PC-3 (cell line): ENCODE data around the gene CDK16. TPM values are rescaled to one million over a fixed set of nuclear protein-coding genes. Genes with fewer than 3 reads are reported as not detected.

Experiments used
- ATAC-seq: fragments of 200-7000 bp; cut with Tn5 transposase; 2 replicates; pipeline ENCODE4 v1.9.1; 2020; ENCODE audit warnings: mild to moderate bottlenecking, moderate library complexity
- BruUV-seq: library from RNA; stranded (reverse); fragments of 400-500 nt; replicated peaks from 2 replicates; lab custom pipeline; 2021; lab: Mats Ljungman, UMichigan
- CTCF ChIA-PET: fragments of 300-600 bp; sonication (Branson Sonifier 250); formaldehyde crosslinking; loops from one replicate; lab custom pipeline; 2022; ENCODE audit warnings: antibody characterized with exemption; lab: Charles Lee
- POLR2A ChIA-PET: fragments of 300-600 bp; sonication (Branson Sonifier 250); formaldehyde crosslinking; loops from one replicate; lab custom pipeline; 2022; ENCODE audit warnings: antibody characterized with exemption; ENCODE audit not compliant: unreplicated experiment; lab: Charles Lee
- DNase-seq: peaks from one replicate; pipeline ENCODE4 v3.0.0-alpha.2; 2015
- H2AFZ ChIP-seq: fragments of 300-600 bp; sonication (generic); 2 replicates; pipeline ENCODE4 v1.6.0; 2016; ENCODE audit warnings: antibody characterized with exemption, low read length
- H3F3A ChIP-seq: fragments of 300-600 bp; sonication (generic); one replicate; pipeline ENCODE4 v1.6.0; 2017; ENCODE audit warnings: antibody characterized with exemption, low read length, control low read depth, mild to moderate bottlenecking; ENCODE audit not compliant: unreplicated experiment
- H3K27ac ChIP-seq: fragments of 300-600 bp; sonication (generic); 2 replicates; pipeline ENCODE4 v1.5.1; 2016; ENCODE audit warnings: mild to moderate bottlenecking, low read length
- H3K27me3 ChIP-seq: fragments of 300-600 bp; sonication (generic); 2 replicates; pipeline ENCODE4 v1.6.1; 2016; ENCODE audit warnings: low read length, mixed read lengths
- H3K36me3 ChIP-seq: fragments of 300-600 bp; sonication (generic); 2 replicates; pipeline ENCODE4 v1.6.1; 2016; ENCODE audit warnings: low read depth, mixed run types, low read length, mixed read lengths
- H3K4me1 ChIP-seq: fragments of 300-600 bp; sonication (generic); 2 replicates; pipeline ENCODE4 v1.5.1; 2016; ENCODE audit warnings: low read length; ENCODE audit not compliant: insufficient read depth
- H3K4me2 ChIP-seq: fragments of 300-600 bp; sonication (generic); 2 replicates; pipeline ENCODE4 v1.6.0; 2016; ENCODE audit warnings: low read length
- H3K4me3 ChIP-seq: fragments of 300-600 bp; sonication (generic); 2 replicates; pipeline ENCODE4 v1.5.1; 2016; ENCODE audit warnings: mild to moderate bottlenecking, low read length, mixed read lengths
- H3K79me2 ChIP-seq: fragments of 300-600 bp; sonication (generic); 2 replicates; pipeline ENCODE4 v1.6.1; 2017; ENCODE audit warnings: low read length, mixed read lengths
- H3K9ac ChIP-seq: fragments of 300-600 bp; sonication (generic); 2 replicates; pipeline ENCODE4 v1.6.0; 2016; ENCODE audit warnings: mild to moderate bottlenecking, low read length
- H3K9me2 ChIP-seq: fragments of 300-600 bp; sonication (generic); replicated peaks from 2 replicates; pipeline ENCODE4 v1.6.1; 2016; ENCODE audit warnings: mixed run types, low read length, mixed read lengths
- H3K9me3 ChIP-seq: fragments of 300-600 bp; sonication (generic); 2 replicates; pipeline ENCODE4 v1.6.1; 2016; ENCODE audit warnings: low read length, mixed read lengths
- H4K20me1 ChIP-seq: fragments of 300-600 bp; sonication (generic); 2 replicates; pipeline ENCODE4 v1.6.1; 2016; ENCODE audit warnings: low read length, mixed read lengths
- EZH2 ChIP-seq: fragments of 300-600 bp; sonication (generic); IDR thresholded peaks from one replicate; pipeline ENCODE4 v1.6.1; 2017; ENCODE audit warnings: antibody characterized with exemption, mild to moderate bottlenecking, low read length; ENCODE audit not compliant: unreplicated experiment
- EZH2phosphoT487 ChIP-seq: fragments of 300-600 bp; sonication (generic); IDR thresholded peaks from 2 replicates; pipeline ENCODE4 v1.6.1; 2018; ENCODE audit warnings: mild to moderate bottlenecking, antibody characterized with exemption, low read length, borderline replicate concordance
- intact Hi-C: fragments of 100-400 bp; cut with micrococcal nuclease; formaldehyde crosslinking; loops from 2 replicates; pipeline ENCODE4 v1.9.0; 2023
- total RNA-seq: library from RNA; depleted of rRNA; stranded (reverse); fragments of >200 nt; gene quantifications from 2 replicates; pipeline ENCODE4 v1.2.3, GENCODE V29; 2014
- TF ChIP-seq, protein P1 (sequence below): fragments of 300-600 bp; sonication (generic); conservative IDR thresholded peaks from 2 replicates; pipeline ENCODE4 v1.5.1; 2017; ENCODE audit warnings: antibody characterized with exemption, low read depth, mild to moderate bottlenecking, low read length

Gene CDK16
- total RNA-seq, 1 experiment from 2014 or later = 155 TPM

DNA sequence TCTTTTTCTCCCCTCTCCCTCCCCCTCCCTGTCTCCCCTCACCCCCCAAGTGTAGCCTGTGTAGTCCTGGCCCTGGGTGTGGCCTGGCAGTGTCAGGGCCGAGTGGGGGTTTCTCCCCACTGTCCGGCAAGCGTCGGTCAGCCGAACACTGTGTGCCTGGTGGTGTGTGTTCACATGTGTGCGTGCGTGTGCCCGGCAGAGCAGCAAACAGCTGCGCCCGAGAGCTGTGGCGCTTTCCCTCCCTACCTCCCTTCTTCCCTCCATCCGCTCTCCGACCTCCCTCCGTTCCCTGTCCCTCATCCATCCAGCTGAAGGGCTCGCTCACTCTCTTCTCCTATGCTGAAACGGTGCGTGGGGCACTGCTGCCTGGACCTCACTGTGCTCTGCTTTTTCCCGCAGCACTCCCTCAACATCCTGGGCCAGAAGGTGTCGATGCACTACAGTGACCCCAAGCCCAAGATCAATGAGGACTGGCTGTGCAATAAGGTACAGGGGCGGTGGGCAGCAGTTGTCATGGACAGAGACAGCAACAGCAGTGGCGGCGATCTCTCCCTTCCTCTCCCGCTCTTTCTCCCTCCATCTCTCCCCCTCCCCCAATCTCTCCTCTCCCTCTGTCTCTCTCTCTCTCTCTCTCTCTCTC lies 42.3 kb upstream of the CDK16 start:
- Histone ChIP-seq H3K27me3 (no peaks in the 10 kb centered on the region), H3F3A (no peaks in the 10 kb centered on the region), H3K9me3 (no peaks in the 10 kb centered on the region), H2AFZ (no peak overlapping the region), H3K4me2 (no peak overlapping the region), H3K36me3 (peaks cover 15% of the 10 kb centered on the region; the same call in 1 of the 2 replicates), H3K4me1 (peaks cover 4% of the 10 kb centered on the region; the same call in 1 of the 2 replicates), H3K9ac (no peak overlapping the region), H3K27ac (no peak overlapping the region), H3K4me3 (no peak overlapping the region), H3K9me2 (no peaks in the 10 kb centered on the region), H3K79me2 (no peaks in the 10 kb centered on the region), H4K20me1 (no peaks in the 10 kb centered on the region)
- TF ChIP-seq EZH2 (no peak), EZH2phosphoT487 (no peak)
- TF ChIP-seq, protein P1, sequence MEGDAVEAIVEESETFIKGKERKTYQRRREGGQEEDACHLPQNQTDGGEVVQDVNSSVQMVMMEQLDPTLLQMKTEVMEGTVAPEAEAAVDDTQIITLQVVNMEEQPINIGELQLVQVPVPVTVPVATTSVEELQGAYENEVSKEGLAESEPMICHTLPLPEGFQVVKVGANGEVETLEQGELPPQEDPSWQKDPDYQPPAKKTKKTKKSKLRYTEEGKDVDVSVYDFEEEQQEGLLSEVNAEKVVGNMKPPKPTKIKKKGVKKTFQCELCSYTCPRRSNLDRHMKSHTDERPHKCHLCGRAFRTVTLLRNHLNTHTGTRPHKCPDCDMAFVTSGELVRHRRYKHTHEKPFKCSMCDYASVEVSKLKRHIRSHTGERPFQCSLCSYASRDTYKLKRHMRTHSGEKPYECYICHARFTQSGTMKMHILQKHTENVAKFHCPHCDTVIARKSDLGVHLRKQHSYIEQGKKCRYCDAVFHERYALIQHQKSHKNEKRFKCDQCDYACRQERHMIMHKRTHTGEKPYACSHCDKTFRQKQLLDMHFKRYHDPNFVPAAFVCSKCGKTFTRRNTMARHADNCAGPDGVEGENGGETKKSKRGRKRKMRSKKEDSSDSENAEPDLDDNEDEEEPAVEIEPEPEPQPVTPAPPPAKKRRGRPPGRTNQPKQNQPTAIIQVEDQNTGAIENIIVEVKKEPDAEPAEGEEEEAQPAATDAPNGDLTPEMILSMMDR = no peak
- intact Hi-C loops = no loop called here
- BruUV-seq = no TSS peak
- CTCF ChIA-PET = no interaction called here
- DNase-seq (no peak), ATAC-seq (no peak)
- POLR2A ChIA-PET = no interaction called here

- no peaks in the 10 kb centered on the region for H3K79me2 ChIP-seq
- intact Hi-C loops = no loop called here
- H3K27ac ChIP-seq = no peak overlapping the region
- no peak overlapping the region for H3K4me2 ChIP-seq
- no peaks in the 10 kb centered on the region for H3K9me3 ChIP-seq
- ChIA-PET POLR2A (no interaction called here), CTCF (no interaction called here)
- H3K9me2 ChIP-seq = no peaks in the 10 kb centered on the region
- ATAC-seq (no peak), DNase-seq (no peak)
- no peak overlapping the region for H2AFZ ChIP-seq
- H3K36me3 ChIP-seq = peaks cover 19% of the 10 kb centered on the region; the same call in 1 of the 2 replicates
- BruUV-seq = no TSS peak
- H3F3A ChIP-seq = no peaks in the 10 kb centered on the region
- no peak overlapping the region for H3K4me3 ChIP-seq
- no peak overlapping the region for H3K9ac ChIP-seq
- TF ChIP-seq EZH2 (no peak), EZH2phosphoT487 (no peak)
- TF ChIP-seq, protein P1 = no peak
- H3K4me1 ChIP-seq = peaks cover 4% of the 10 kb centered on the region; the same call in 1 of the 2 replicates
- H3K27me3 ChIP-seq = no peaks in the 10 kb centered on the region
- no peaks in the 10 kb centered on the region for H4K20me1 ChIP-seq
Measured at GRCh38 chrX:47177079-47177478, 41.4 kb upstream of the CDK16 start.

DNA sequence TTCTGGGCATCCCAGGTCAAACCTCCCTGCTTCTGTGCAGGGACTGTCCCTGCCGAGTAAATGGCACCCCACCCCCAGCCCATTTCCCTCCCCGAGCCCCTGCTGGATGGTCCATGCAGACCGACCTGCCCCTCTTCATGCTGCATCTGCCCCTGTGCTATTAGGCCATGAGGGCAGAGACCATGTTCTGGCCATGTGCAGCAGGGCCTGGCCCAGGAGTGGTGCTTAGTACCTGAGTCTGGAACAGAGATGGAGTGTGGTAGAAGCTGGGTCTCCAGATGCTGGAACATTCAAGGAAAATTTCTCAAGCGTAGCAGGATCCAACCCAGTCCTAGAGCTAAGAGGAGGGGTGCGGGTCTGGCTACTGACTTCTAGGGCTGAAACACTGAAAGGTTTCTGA lies 40.1 kb upstream of the CDK16 start:
- H3F3A ChIP-seq = no peaks in the 10 kb centered on the region
- H3K27ac ChIP-seq = no peak overlapping the region
- no TSS peak for BruUV-seq
- H3K9me3 ChIP-seq = no peaks in the 10 kb centered on the region
- no peaks in the 10 kb centered on the region for H4K20me1 ChIP-seq
- H3K79me2 ChIP-seq = no peaks in the 10 kb centered on the region
- H3K4me2 ChIP-seq = no peak overlapping the region
- POLR2A ChIA-PET = no interaction called here
- peaks cover 4% of the 10 kb centered on the region; the same call in 1 of the 2 replicates for H3K4me1 ChIP-seq
- TF ChIP-seq EZH2 (no peak), EZH2phosphoT487 (no peak)
- TF ChIP-seq, protein P1 = no peak
- H3K9me2 ChIP-seq = no peaks in the 10 kb centered on the region
- H3K27me3 ChIP-seq = no peaks in the 10 kb centered on the region
- H2AFZ ChIP-seq = no peak overlapping the region
- no peak overlapping the region for H3K4me3 ChIP-seq
- no peak for DNase-seq
- no peak for ATAC-seq
- intact Hi-C loops = no loop called here
- H3K9ac ChIP-seq = no peak overlapping the region
- CTCF ChIA-PET = no interaction called here
- peaks cover 19% of the 10 kb centered on the region; the same call in 1 of the 2 replicates for H3K36me3 ChIP-seq
